HL-60 (cell line): ENCODE measurements around the gene SPIRE1.

Experiments used
- GABPA ChIP-seq: IDR thresholded peaks from 2 replicates; pipeline ENCODE4 v1.6.1; 2012; ENCODE audit warnings: low read depth
- POLR2AphosphoS5 ChIP-seq: IDR thresholded peaks from 2 replicates; pipeline ENCODE4 v1.6.1; 2012; ENCODE audit warnings: low read depth
- TF ChIP-seq, protein P1 (sequence below): IDR thresholded peaks from one replicate; pipeline ENCODE4 v1.5.1; 2011; ENCODE audit warnings: low read length, control low read depth, inconsistent platforms; ENCODE audit not compliant: insufficient read depth
- TF ChIP-seq, protein P2 (sequence below): IDR thresholded peaks from 2 replicates; pipeline ENCODE4 v1.6.1; 2012; ENCODE audit warnings: low read depth; ENCODE audit not compliant: insufficient replicate concordance

GRCh38 chr18:12637901-12638643 lies 19.8 kb downstream of the SPIRE1 start:
- TF ChIP-seq, protein P1, sequence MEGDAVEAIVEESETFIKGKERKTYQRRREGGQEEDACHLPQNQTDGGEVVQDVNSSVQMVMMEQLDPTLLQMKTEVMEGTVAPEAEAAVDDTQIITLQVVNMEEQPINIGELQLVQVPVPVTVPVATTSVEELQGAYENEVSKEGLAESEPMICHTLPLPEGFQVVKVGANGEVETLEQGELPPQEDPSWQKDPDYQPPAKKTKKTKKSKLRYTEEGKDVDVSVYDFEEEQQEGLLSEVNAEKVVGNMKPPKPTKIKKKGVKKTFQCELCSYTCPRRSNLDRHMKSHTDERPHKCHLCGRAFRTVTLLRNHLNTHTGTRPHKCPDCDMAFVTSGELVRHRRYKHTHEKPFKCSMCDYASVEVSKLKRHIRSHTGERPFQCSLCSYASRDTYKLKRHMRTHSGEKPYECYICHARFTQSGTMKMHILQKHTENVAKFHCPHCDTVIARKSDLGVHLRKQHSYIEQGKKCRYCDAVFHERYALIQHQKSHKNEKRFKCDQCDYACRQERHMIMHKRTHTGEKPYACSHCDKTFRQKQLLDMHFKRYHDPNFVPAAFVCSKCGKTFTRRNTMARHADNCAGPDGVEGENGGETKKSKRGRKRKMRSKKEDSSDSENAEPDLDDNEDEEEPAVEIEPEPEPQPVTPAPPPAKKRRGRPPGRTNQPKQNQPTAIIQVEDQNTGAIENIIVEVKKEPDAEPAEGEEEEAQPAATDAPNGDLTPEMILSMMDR, result no peak
- TF ChIP-seq, protein P2, sequence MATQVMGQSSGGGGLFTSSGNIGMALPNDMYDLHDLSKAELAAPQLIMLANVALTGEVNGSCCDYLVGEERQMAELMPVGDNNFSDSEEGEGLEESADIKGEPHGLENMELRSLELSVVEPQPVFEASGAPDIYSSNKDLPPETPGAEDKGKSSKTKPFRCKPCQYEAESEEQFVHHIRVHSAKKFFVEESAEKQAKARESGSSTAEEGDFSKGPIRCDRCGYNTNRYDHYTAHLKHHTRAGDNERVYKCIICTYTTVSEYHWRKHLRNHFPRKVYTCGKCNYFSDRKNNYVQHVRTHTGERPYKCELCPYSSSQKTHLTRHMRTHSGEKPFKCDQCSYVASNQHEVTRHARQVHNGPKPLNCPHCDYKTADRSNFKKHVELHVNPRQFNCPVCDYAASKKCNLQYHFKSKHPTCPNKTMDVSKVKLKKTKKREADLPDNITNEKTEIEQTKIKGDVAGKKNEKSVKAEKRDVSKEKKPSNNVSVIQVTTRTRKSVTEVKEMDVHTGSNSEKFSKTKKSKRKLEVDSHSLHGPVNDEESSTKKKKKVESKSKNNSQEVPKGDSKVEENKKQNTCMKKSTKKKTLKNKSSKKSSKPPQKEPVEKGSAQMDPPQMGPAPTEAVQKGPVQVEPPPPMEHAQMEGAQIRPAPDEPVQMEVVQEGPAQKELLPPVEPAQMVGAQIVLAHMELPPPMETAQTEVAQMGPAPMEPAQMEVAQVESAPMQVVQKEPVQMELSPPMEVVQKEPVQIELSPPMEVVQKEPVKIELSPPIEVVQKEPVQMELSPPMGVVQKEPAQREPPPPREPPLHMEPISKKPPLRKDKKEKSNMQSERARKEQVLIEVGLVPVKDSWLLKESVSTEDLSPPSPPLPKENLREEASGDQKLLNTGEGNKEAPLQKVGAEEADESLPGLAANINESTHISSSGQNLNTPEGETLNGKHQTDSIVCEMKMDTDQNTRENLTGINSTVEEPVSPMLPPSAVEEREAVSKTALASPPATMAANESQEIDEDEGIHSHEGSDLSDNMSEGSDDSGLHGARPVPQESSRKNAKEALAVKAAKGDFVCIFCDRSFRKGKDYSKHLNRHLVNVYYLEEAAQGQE, result no peak
- no peak for TF ChIP-seq POLR2AphosphoS5
- TF ChIP-seq GABPA, result no peak
